ENCODE data around the gene ALPK3. TPM values are rescaled to one million over a fixed set of nuclear protein-coding genes. Genes with fewer than 3 reads are reported as not detected.
A peak's percentile ranks its signal among the peaks of the same experiment; 100 is the strongest.

ALPK3 gene
- total and polyA plus RNA-seq, 9 of the 15 experiments (the other 6 are each of a cell fraction or from before 2014, with no cell fraction given), result 0.04 to 1.0 (median 0.07) TPM; not detected in 2

DNA sequence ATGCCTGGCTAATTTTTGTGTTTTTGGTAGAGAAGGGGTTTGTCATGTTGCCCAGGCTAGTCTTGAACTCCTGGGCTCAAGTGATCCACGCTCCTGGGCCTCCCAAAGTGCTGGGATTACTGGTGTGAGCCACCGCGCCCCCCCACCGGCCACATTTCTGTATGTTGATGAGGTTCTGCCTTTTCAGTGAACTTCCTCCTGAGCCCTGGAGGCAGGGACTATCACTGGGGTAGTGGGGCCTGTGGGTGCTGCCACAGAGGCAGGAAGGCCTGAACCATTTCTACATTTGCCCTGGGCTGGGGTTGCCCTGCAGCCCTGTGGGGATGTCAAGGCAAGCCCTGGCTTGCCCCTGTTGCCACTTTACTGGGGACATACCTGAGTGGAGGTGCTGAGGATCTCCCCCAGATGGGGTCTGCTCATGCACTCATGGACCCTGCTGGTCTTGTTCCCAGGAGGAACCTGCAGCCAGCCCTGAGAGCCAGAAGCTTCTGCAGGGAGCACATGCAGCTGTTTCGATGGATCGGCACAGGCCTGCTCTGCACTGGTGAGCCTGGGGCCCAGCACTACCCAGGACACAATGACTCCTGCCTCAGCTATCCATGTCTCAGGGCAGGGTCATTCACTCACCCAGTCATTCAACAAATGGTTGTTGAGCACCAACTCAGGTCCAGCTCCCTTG is 73.0 kb downstream of the ALPK3 start (continued):
- TF ChIP-seq STAG1 (CRISPR knock-in tag; IDR thresholded peaks at IDR 0.05; ENCODE audit: borderline replicate concordance) (no peak), RAD21 (CRISPR knock-in tag; conservative IDR thresholded peaks at IDR 0.05 in 1 of 2, IDR thresholded peaks at IDR 0.05 in 1 of 2) (peak in 1 of 2 experiments; percentile 36; a peak in 2 of 4 replicates), RBM25 (IDR thresholded peaks at IDR 0.05; ENCODE audit: low read depth, low read length, severe bottlenecking) (no peak), CBX2 (IDR thresholded peaks at IDR 0.05; ENCODE audit: insufficient read depth, low read length, poor library complexity, severe bottlenecking) (no peak), NONO (IDR thresholded peaks at IDR 0.05; ENCODE audit: low read depth in 2 of 2, low read length in 1 of 2) (no peak), CHD4 (IDR thresholded peaks at IDR 0.05; ENCODE audit: insufficient read depth, insufficient replicate concordance, low read depth, low read length, poor library complexity, severe bottlenecking) (no peak), ZNF717 (CRISPR knock-in tag; IDR thresholded peaks at IDR 0.05) (no peak), REST (IDR thresholded peaks at IDR 0.05; ENCODE audit: borderline replicate concordance) (peak; percentile 9; the same call in 1 of the 2 replicates), REST (CRISPR knock-in tag; IDR thresholded peaks at IDR 0.05; ENCODE audit: low read depth) (no peak)

Data from K562 (cell line).